Kidney (tissue), 14 donors: Measurements from ENCODE around the gene ARAF. TPM values are rescaled to one million over a fixed set of nuclear protein-coding genes. Genes with fewer than 3 reads are reported as not detected.

Source experiments
- DNase-seq, 5 donors: peaks; one replicate each; pipeline ENCODE4 v3.0.0-alpha.2; 2013 to 2020
- FAIRE-seq: peaks from 2 replicates; lab custom pipeline; 2012; peaks lifted over from hg19 to GRCh38; lab: Jason Lieb, UNC
- H3K27ac ChIP-seq, 2 donors: one replicate each; pipeline ENCODE4 v1.7.0; 2013; ENCODE audit warnings: low read depth in 2 of 2, low read length in 2 of 2, inconsistent platforms in 1 of 2
- H3K27me3 ChIP-seq: one replicate; pipeline ENCODE4 v1.7.1; 2013; ENCODE audit warnings: low read length, inconsistent platforms; ENCODE audit not compliant: control insufficient read depth, insufficient read depth
- H3K36me3 ChIP-seq, 3 donors: one replicate each; pipeline versions ENCODE4 v1.7.0 to v1.7.1; 2013; ENCODE audit warnings: low read length in 3 of 3, control low read depth in 1 of 3, inconsistent platforms in 1 of 3; ENCODE audit not compliant: insufficient read depth in 3 of 3, control insufficient read depth in 2 of 3
- H3K4me1 ChIP-seq, 3 donors: one replicate each; pipeline versions ENCODE4 v1.7.0 to v1.7.1; 2013; ENCODE audit warnings: low read length in 3 of 3, inconsistent platforms in 1 of 3, low read depth in 1 of 3; ENCODE audit not compliant: control insufficient read depth in 2 of 3, insufficient read depth in 2 of 3
- H3K4me3 ChIP-seq, 3 donors: one replicate each; pipeline versions ENCODE4 v1.7.0 to v1.8.1; 2013; ENCODE audit warnings: low read length in 3 of 3, control low read depth in 1 of 3, inconsistent platforms in 1 of 3
- H3K9ac ChIP-seq, 3 donors: one replicate each; pipeline versions ENCODE4 v1.7.0 to v1.7.1; 2013; ENCODE audit warnings: low read length in 3 of 3, control low read depth in 1 of 3, inconsistent platforms in 1 of 3
- H3K9me3 ChIP-seq, 3 donors: one replicate each; pipeline versions ENCODE4 v1.7.0 to v1.7.1; 2013; ENCODE audit warnings: low read length in 3 of 3, control low read depth in 1 of 3, inconsistent platforms in 1 of 3; ENCODE audit not compliant: control insufficient read depth in 2 of 3, insufficient read depth in 1 of 3
- intact Hi-C: fragments of 100-400 bp; cut with DNase I; formaldehyde crosslinking; loops from one replicate; pipeline ENCODE4 v1.11.1; 2022
- polyA plus RNA-seq: library from polyadenylated mRNA; stranded (reverse); fragments of 350-450 nt; fragmentation: Illumina TruSeq; extraction: RNeasy Lipid Tissue Mini Kit (QIAGEN cat#74804); gene quantifications from one replicate; pipeline ENCODE4 v1.2.3, GENCODE V29; 2014; ENCODE audit warnings: low read depth, low replicate concordance; ENCODE audit not compliant: insufficient read depth
- total RNA-seq: library from RNA; stranded (reverse); fragmentation: NEBNext Ultra II Directional; extraction: Animal tissue kit (Norgen Biotek cat#: 25700); gene quantifications from one replicate; pipeline ENCODE4 v1.2.1, GENCODE V29; 2021
- TF ChIP-seq, protein P1 (sequence below): IDR thresholded peaks from 3 replicates; pipeline ENCODE4 v1.5.1; 2012; ENCODE audit warnings: mild to moderate bottlenecking, moderate library complexity, borderline replicate concordance; ENCODE audit not compliant: insufficient read depth; ENCODE audit errors: extremely low read depth
- donor health status: control.
- donor health status: control.
- donor health status: control.
- donor health status: control.
- donor health status: control.
- donor health status: DM: yes; HTN: yes; CAD: no.
- donor health status: Normal renal cell carcinoma (clear cell type).

ARAF gene
- total and polyA plus RNA-seq, 2 donors from 2014 or later: 79.4 to 105 TPM

DNA sequence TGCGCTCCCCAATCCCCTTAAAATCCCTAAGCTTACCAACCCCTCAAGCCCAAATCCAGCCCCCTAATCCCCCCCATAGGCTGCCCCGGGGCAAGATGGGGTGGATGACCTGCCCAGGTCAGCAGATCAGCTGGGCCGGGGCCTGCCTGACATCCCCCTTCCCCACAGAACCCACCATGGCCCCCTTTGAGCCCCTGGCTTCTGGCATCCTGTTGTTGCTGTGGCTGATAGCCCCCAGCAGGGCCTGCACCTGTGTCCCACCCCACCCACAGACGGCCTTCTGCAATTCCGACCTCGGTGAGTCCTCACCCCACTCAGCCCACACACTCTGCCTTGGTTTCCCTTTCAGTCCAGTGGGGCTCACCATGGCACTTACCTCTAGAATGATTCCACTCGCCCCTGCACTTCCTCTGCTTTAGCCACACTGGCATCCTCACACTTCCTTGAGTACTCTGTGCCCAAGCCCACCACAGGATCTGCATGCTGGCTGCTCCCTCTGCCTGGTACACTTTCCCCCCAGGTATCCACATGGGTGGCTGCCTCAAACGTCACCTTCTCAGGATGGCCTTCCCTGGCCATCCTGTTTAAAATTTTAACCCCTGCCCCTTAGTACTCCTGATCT, 22.3 kb downstream of the ARAF start:
- DNase-seq: no peak
- Histone ChIP-seq H3K9me3 (no peaks in the 10 kb centered on the region), H3K27ac (peak overlapping the region in 1 of 2 donors; percentile 63), H3K4me1 (peaks cover 0 to 4% (median 0%) of the 10 kb centered on the region in 3 donors), H3K4me3 (peak overlapping the region in 1 of 3 donors; percentile 46), H3K9ac (peak overlapping the region in 1 of 3 donors; percentile 26), H3K36me3 (no peaks in the 10 kb centered on the region), H3K27me3 (no peaks in the 10 kb centered on the region)
- TF ChIP-seq, protein P1, sequence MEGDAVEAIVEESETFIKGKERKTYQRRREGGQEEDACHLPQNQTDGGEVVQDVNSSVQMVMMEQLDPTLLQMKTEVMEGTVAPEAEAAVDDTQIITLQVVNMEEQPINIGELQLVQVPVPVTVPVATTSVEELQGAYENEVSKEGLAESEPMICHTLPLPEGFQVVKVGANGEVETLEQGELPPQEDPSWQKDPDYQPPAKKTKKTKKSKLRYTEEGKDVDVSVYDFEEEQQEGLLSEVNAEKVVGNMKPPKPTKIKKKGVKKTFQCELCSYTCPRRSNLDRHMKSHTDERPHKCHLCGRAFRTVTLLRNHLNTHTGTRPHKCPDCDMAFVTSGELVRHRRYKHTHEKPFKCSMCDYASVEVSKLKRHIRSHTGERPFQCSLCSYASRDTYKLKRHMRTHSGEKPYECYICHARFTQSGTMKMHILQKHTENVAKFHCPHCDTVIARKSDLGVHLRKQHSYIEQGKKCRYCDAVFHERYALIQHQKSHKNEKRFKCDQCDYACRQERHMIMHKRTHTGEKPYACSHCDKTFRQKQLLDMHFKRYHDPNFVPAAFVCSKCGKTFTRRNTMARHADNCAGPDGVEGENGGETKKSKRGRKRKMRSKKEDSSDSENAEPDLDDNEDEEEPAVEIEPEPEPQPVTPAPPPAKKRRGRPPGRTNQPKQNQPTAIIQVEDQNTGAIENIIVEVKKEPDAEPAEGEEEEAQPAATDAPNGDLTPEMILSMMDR: no peak
- FAIRE-seq: no peak
- intact Hi-C loops: no loop called here

DNA sequence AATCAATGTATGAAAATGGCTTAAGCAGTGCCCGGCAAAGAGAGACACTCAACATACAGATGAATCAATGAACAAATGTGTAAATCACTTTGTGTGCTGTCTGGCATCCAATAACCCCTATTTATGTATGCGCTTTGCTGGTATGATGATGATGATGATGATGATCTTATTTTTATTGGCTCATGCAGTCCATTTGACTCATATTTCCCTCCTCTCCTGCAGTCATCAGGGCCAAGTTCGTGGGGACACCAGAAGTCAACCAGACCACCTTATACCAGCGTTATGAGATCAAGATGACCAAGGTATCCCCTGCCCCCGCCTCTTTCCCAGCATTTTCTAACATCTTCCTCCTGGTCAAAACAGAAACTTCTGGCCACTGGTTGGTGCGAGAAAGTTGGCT, 23.7 kb downstream of the ARAF start:
- Histone ChIP-seq H3K9ac (no peak overlapping the region), H3K27ac (no peak overlapping the region), H3K36me3 (no peaks in the 10 kb centered on the region), H3K4me1 (peaks cover 0 to 4% (median 0%) of the 10 kb centered on the region in 3 donors), H3K9me3 (no peaks in the 10 kb centered on the region), H3K27me3 (no peaks in the 10 kb centered on the region), H3K4me3 (no peak overlapping the region)
- TF ChIP-seq, protein P1: no peak
- intact Hi-C loops: no loop called here
- no peak for DNase-seq
- no peak for FAIRE-seq

DNA sequence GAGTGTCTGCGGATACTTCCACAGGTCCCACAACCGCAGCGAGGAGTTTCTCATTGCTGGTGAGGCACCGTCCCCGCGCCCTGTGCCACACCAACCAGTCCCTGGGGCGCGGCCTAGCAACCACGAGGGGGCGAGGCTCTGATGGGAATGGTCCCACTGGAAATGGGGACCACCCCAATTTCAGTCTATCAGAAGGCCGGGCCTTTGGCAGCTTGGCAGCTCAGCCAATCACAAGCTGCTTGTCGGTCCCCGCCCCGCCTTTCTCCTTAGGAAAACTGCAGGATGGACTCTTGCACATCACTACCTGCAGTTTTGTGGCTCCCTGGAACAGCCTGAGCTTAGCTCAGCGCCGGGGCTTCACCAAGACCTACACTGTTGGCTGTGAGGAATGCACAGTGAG, 24.3 kb downstream of the ARAF start:
- Histone ChIP-seq H3K4me1 (peaks cover 0 to 4% (median 0%) of the 10 kb centered on the region in 3 donors), H3K4me3 (no peak overlapping the region), H3K27ac (no peak overlapping the region), H3K9me3 (no peaks in the 10 kb centered on the region), H3K36me3 (no peaks in the 10 kb centered on the region), H3K9ac (no peak overlapping the region), H3K27me3 (no peaks in the 10 kb centered on the region)
- DNase-seq (no peak), FAIRE-seq (no peak)
- TF ChIP-seq, protein P1: no peak
- intact Hi-C loops: no loop called here
